H9 (cell line): Measurements from ENCODE around the gene TGM3. TPM values are rescaled to one million over a fixed set of nuclear protein-coding genes. Genes with fewer than 3 reads are reported as not detected.

Experiments
- DNase-seq: peaks from one replicate; pipeline ENCODE4 v3.0.0-alpha.2; 2017
- H2AFZ ChIP-seq: one replicate; pipeline ENCODE4 v1.6.1; 2013; ENCODE audit warnings: mild to moderate bottlenecking, low read length, control low read depth, moderate library complexity
- H2AK5ac ChIP-seq: 2 replicates; pipeline ENCODE4 v1.6.1; 2013; ENCODE audit warnings: low read length, control low read depth, mixed read lengths; ENCODE audit not compliant: insufficient read length
- H2BK120ac ChIP-seq: one replicate; pipeline ENCODE4 v1.6.1; 2013; ENCODE audit warnings: low read depth, mild to moderate bottlenecking, low read length, control low read depth, inconsistent platforms; ENCODE audit not compliant: poor library complexity, severe bottlenecking
- H2BK12ac ChIP-seq: 2 replicates; pipeline ENCODE4 v1.6.1; 2013; ENCODE audit warnings: low read length, control low read depth, mixed read lengths, low read depth; ENCODE audit not compliant: insufficient read length
- H2BK15ac ChIP-seq: 2 replicates; pipeline ENCODE4 v1.6.1; 2013; ENCODE audit warnings: low read depth, low read length, control low read depth
- H2BK20ac ChIP-seq: one replicate; pipeline ENCODE4 v1.6.1; 2013; ENCODE audit warnings: low read depth, mild to moderate bottlenecking, low read length, control low read depth, inconsistent platforms; ENCODE audit not compliant: poor library complexity, severe bottlenecking
- H2BK5ac ChIP-seq: 2 replicates; pipeline ENCODE4 v1.6.1; 2013; ENCODE audit warnings: low read length, control low read depth, mixed read lengths; ENCODE audit not compliant: insufficient read length
- H3K14ac ChIP-seq: 2 replicates; pipeline ENCODE4 v1.6.1; 2013; ENCODE audit warnings: low read length, control low read depth; ENCODE audit not compliant: insufficient read depth
- H3K18ac ChIP-seq: 2 replicates; pipeline ENCODE4 v1.6.1; 2013; ENCODE audit warnings: low read depth, mild to moderate bottlenecking, mixed read lengths, low read length, control low read depth; ENCODE audit not compliant: insufficient read length
- H3K23ac ChIP-seq: 2 replicates; pipeline ENCODE4 v1.6.1; 2013; ENCODE audit warnings: low read length, control low read depth, mixed read lengths, low read depth; ENCODE audit not compliant: insufficient read length
- H3K23me2 ChIP-seq: 2 replicates; pipeline ENCODE4 v1.6.1; 2013; ENCODE audit warnings: low read depth, mild to moderate bottlenecking, mixed read lengths, low read length, control low read depth; ENCODE audit not compliant: insufficient read length, poor library complexity, severe bottlenecking
- H3K27ac ChIP-seq: 2 replicates; pipeline ENCODE4 v1.5.1; 2013; ENCODE audit warnings: low read length, control low read depth, mixed read lengths, low read depth; ENCODE audit not compliant: insufficient read length
- H3K27me3 ChIP-seq: 2 replicates; pipeline ENCODE4 v1.6.1; 2013; ENCODE audit warnings: low read length, control low read depth, inconsistent platforms; ENCODE audit not compliant: insufficient read depth
- H3K4ac ChIP-seq: 2 replicates; pipeline ENCODE4 v1.6.1; 2013; ENCODE audit warnings: low read depth, mild to moderate bottlenecking, control low read depth, inconsistent platforms, low read length, moderate library complexity
- H3K4me1 ChIP-seq: 2 replicates; pipeline ENCODE4 v1.6.1; 2013; ENCODE audit warnings: low read length, control low read depth, inconsistent platforms; ENCODE audit not compliant: insufficient read depth
- H3K4me2 ChIP-seq: 2 replicates; pipeline ENCODE4 v1.6.1; 2013; ENCODE audit warnings: low read length, control low read depth, mixed read lengths; ENCODE audit not compliant: insufficient read length, insufficient read depth
- H3K56ac ChIP-seq: 2 replicates; pipeline ENCODE4 v1.6.1; 2013; ENCODE audit warnings: low read depth, mild to moderate bottlenecking, mixed read lengths, low read length, control low read depth; ENCODE audit not compliant: insufficient read length
- H3K79me1 ChIP-seq: 2 replicates; pipeline ENCODE4 v1.6.1; 2013; ENCODE audit warnings: low read depth, mild to moderate bottlenecking, moderate library complexity, low read length, control low read depth, inconsistent platforms; ENCODE audit not compliant: insufficient read depth, poor library complexity, severe bottlenecking
- H3K79me2 ChIP-seq: 2 replicates; pipeline ENCODE4 v1.6.1; 2013; ENCODE audit warnings: low read length, control low read depth, inconsistent platforms; ENCODE audit not compliant: insufficient read depth
- H3K9ac ChIP-seq: 2 replicates; pipeline ENCODE4 v1.6.1; 2013; ENCODE audit warnings: low read length, control low read depth, mixed read lengths; ENCODE audit not compliant: insufficient read length; ENCODE audit errors: extremely low read depth
- H3K9me3 ChIP-seq: one replicate; pipeline ENCODE4 v1.6.1; 2013; ENCODE audit warnings: low read depth, low read length, inconsistent platforms; ENCODE audit not compliant: control insufficient read depth
- H3T11ph ChIP-seq: one replicate; pipeline ENCODE4 v1.6.1; 2013; ENCODE audit warnings: mild to moderate bottlenecking, low read length, control low read depth, inconsistent platforms
- H4K20me1 ChIP-seq: one replicate; pipeline ENCODE4 v1.6.1; 2013; ENCODE audit not compliant: control insufficient read depth, insufficient read length, insufficient read depth
- H4K5ac ChIP-seq: 2 replicates; pipeline ENCODE4 v1.6.1; 2013; ENCODE audit warnings: low read depth, mild to moderate bottlenecking, mixed read lengths, low read length, control low read depth; ENCODE audit not compliant: insufficient read length
- H4K8ac ChIP-seq: replicated peaks from 2 replicates; pipeline ENCODE4 v1.6.1; 2013; ENCODE audit warnings: low read length, control low read depth, mixed read lengths, low read depth; ENCODE audit not compliant: insufficient read length
- H4K91ac ChIP-seq: 2 replicates; pipeline ENCODE4 v1.6.1; 2013; ENCODE audit warnings: low read depth, mild to moderate bottlenecking, moderate library complexity, mixed read lengths, low read length, control low read depth; ENCODE audit not compliant: insufficient read length
- H3K27ac Mint-ChIP-seq, 3 experiments: 2 replicates in 2 of 3; 3 replicates in 1 of 3; pipeline ENCODE4 v1.8.0; 2020 to 2021; ENCODE audit warnings: mixed read lengths in 3 of 3, mild to moderate bottlenecking in 1 of 3, moderate library complexity in 1 of 3
- H3K27me3 Mint-ChIP-seq: 2 replicates; pipeline ENCODE4 v1.8.0; 2021; ENCODE audit warnings: low read depth, mild to moderate bottlenecking, moderate library complexity, mixed read lengths
- H3K36me3 Mint-ChIP-seq, 3 experiments: 2 replicates in 2 of 3; 3 replicates in 1 of 3; pipeline ENCODE4 v1.8.0; 2020 to 2021; ENCODE audit warnings: low read depth in 3 of 3, mixed read lengths in 3 of 3; ENCODE audit not compliant: insufficient read depth in 1 of 3
- H3K4me1 Mint-ChIP-seq, 2 experiments: 2 replicates each; pipeline ENCODE4 v1.8.0; 2020; ENCODE audit warnings: mixed read lengths in 2 of 2
- H3K4me3 Mint-ChIP-seq, 2 experiments: 2 replicates in 1 of 2; 3 replicates in 1 of 2; pipeline ENCODE4 v1.8.0; 2020 to 2021; ENCODE audit warnings: mild to moderate bottlenecking in 2 of 2, mixed read lengths in 2 of 2, moderate library complexity in 1 of 2
- H3K9me3 Mint-ChIP-seq, 2 experiments: 2 replicates in 1 of 2; 3 replicates in 1 of 2; pipeline ENCODE4 v1.8.0; 2020; ENCODE audit warnings: mild to moderate bottlenecking in 2 of 2, mixed read lengths in 2 of 2, moderate library complexity in 1 of 2
- CTCF ChIP-seq: fragments of 200-600 bp; sonication (generic); conservative IDR thresholded peaks from 3 replicates; pipeline ENCODE4 v1.8.0; 2021; ENCODE audit warnings: antibody characterized with exemption, mild to moderate bottlenecking
- WGBS: extraction: QIAGEN DNeasy Blood & Tissue Kit; methylation state at CpG from one replicate; pipeline ENCODE4 v1.1.7; 2013; ENCODE audit warnings: missing lambda C conversion rate, low lambda C conversion rate, mixed read lengths; ENCODE audit not compliant: insufficient read length; ENCODE audit errors: extremely low coverage; 5-methylcytosine and 5-hydroxymethylcytosine counted together
- total RNA-seq: library from RNA; stranded (reverse); gene quantifications from 2 replicates; pipeline ENCODE4 v1.2.1, GENCODE V29; 2021

The TGM3 gene
- total RNA-seq, 1 experiment from 2014 or later, result not detected

GRCh38 chr20:2246069-2246491 is 49.7 kb upstream of the TGM3 start:
- no peaks in the 10 kb centered on the region; the same call in 1 of the 2 replicates for H3K4me1 ChIP-seq
- Mint-ChIP-seq H3K9me3 (no peaks in the 10 kb centered on the region; a peak in 2 of 5 replicates), H3K4me3 (no peak overlapping the region), H3K4me1 (peaks cover 25 to 31% of the 10 kb centered on the region in 2 experiments), H3K36me3 (no peaks in the 10 kb centered on the region), H3K27ac (peak overlapping the region in 2 of 3 experiments; percentile 68 to 88; a peak in 3 of 7 replicates), H3K27me3 (peaks cover 2% of the 10 kb centered on the region)
- H3T11ph ChIP-seq, result no peak overlapping the region
- H3K23me2 ChIP-seq, result no peaks in the 10 kb centered on the region
- H3K27me3 ChIP-seq, result no peaks in the 10 kb centered on the region
- DNase-seq, result peak; percentile 38
- no peak overlapping the region for H2BK120ac ChIP-seq
- no peak overlapping the region for H4K8ac ChIP-seq
- no peak overlapping the region for H3K27ac ChIP-seq
- no peak overlapping the region for H3K4me2 ChIP-seq
- no peak overlapping the region for H4K5ac ChIP-seq
- no peak overlapping the region for H3K9ac ChIP-seq
- H3K4ac ChIP-seq, result no peak overlapping the region
- no peak overlapping the region for H2BK20ac ChIP-seq
- no peaks in the 10 kb centered on the region for H3K79me2 ChIP-seq
- H3K14ac ChIP-seq, result no peak overlapping the region
- no peak overlapping the region for H2BK15ac ChIP-seq
- no peaks in the 10 kb centered on the region for H3K79me1 ChIP-seq
- no peak overlapping the region for H2BK5ac ChIP-seq
- no peak overlapping the region for H3K56ac ChIP-seq
- no peak overlapping the region for H2AK5ac ChIP-seq
- H4K91ac ChIP-seq, result no peak overlapping the region
- TF ChIP-seq CTCF, result no peak
- no peaks in the 10 kb centered on the region for H3K9me3 ChIP-seq
- no peaks in the 10 kb centered on the region for H4K20me1 ChIP-seq
- H3K23ac ChIP-seq, result no peak overlapping the region
- no peak overlapping the region for H3K18ac ChIP-seq
- no peak overlapping the region for H2AFZ ChIP-seq
- WGBS, result no CpG with 5 or more reads among the region's 3 CpGs
- H2BK12ac ChIP-seq, result no peak overlapping the region
